ENCODE results near the gene ZNF420. TPM values are rescaled to one million over a fixed set of nuclear protein-coding genes. Genes with fewer than 3 reads are reported as not detected.

The ZNF420 gene
- total and polyA plus RNA-seq, 11 donors, result 1.7 to 9.3 (median 7.4) TPM

DNA sequence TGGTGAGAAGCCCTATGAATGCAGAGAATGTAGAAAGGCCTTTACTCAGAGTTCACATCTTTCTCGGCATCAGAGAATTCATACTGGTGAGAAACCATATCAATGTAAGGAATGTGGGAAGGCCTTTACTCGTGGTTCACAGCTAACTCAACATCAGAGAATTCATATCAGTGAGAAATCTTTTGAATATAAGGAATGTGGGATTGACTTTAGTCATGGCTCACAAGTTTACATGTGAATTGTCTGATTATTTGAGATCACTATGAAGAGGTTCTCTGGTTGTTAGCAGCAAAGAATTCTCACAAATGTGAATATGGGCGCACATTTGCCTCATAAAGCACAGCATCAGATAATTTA, 50.6 kb downstream of the ZNF420 start:
- 85 to 99% (median 96%) methylated on average over 3 of the region's 3 CpGs for WGBS, 4 donors
- no peak overlapping the region for H3K27ac ChIP-seq
- no peak overlapping the region for H3K4me3 ChIP-seq
- ATAC-seq (no peak), DNase-seq (no peak)
- H3K4me1 ChIP-seq, result no peaks in the 10 kb centered on the region
- H3K9me3 ChIP-seq, result peaks cover 12 to 100% (median 100%) of the 10 kb centered on the region in 12 donors
- no peak for TF ChIP-seq POLR2A (IDR thresholded peaks at IDR 0.05)
- TF ChIP-seq, protein P1, sequence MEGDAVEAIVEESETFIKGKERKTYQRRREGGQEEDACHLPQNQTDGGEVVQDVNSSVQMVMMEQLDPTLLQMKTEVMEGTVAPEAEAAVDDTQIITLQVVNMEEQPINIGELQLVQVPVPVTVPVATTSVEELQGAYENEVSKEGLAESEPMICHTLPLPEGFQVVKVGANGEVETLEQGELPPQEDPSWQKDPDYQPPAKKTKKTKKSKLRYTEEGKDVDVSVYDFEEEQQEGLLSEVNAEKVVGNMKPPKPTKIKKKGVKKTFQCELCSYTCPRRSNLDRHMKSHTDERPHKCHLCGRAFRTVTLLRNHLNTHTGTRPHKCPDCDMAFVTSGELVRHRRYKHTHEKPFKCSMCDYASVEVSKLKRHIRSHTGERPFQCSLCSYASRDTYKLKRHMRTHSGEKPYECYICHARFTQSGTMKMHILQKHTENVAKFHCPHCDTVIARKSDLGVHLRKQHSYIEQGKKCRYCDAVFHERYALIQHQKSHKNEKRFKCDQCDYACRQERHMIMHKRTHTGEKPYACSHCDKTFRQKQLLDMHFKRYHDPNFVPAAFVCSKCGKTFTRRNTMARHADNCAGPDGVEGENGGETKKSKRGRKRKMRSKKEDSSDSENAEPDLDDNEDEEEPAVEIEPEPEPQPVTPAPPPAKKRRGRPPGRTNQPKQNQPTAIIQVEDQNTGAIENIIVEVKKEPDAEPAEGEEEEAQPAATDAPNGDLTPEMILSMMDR (IDR thresholded peaks at IDR 0.05), result no peak
- H3K27me3 ChIP-seq, result no peaks in the 10 kb centered on the region
- peaks cover 15 to 84% (median 21%) of the 10 kb centered on the region in 9 donors for H3K36me3 ChIP-seq
- intact Hi-C loops (cut with DNase I), result no loop called here

DNA sequence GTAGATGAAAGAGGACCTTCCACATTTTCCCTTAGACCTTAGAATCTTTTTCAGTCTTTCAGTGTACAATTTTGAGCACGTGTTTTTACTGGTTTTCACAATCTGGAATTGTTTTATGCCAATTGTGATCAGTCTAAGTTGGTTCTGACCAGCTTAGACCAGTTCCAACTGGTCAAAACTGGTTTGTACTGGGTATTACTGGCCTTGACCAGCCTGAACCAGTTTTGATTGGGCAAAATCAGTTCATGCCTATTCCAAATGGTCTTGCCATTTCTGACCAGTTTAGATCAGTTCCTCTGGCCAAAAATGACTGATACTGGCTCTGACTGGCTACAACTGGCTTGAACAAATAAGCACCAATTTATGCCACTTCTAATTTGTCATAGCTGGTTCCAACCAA, 57.9 kb downstream of the ZNF420 start:
- TF ChIP-seq, protein P1 (IDR thresholded peaks at IDR 0.05), result no peak
- no peak for TF ChIP-seq POLR2A (IDR thresholded peaks at IDR 0.05)
- H3K36me3 ChIP-seq, result peaks cover 0 to 12% (median 0%) of the 10 kb centered on the region in 9 donors
- ATAC-seq (no peak), DNase-seq (no peak)
- no peaks in the 10 kb centered on the region for H3K27me3 ChIP-seq
- H3K4me3 ChIP-seq, result no peak overlapping the region
- no peak overlapping the region for H3K27ac ChIP-seq
- 13 to 23% (median 18%) methylated on average over 1 of the region's 1 CpG for WGBS, 4 donors
- H3K4me1 ChIP-seq, result no peaks in the 10 kb centered on the region
- H3K9me3 ChIP-seq, result peaks cover 7 to 100% (median 97%) of the 10 kb centered on the region in 12 donors
- intact Hi-C loops (cut with DNase I), result loop anchor here in 2 of 10 donors (10.0 kb wide), 3 partner anchors 241 to 669 kb away; no protein-coding TSS in a partner anchor

DNA sequence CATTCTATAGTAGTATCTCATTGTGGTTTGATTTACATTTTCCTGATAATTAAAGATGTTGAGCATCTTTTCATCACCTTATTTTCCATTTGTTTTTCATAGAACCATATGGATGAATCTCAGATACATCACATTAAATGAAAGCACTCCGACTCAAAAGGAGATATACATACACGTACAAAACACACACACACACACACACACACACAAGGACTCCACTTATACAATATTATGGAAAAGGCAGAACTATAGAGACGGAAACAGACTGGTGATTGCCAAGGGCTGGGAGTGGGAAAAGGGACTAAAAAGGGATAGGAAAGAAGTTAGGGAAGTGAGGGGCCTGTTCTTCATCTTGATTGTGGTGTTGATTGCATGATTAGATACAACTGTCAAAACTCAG, 70.0 kb downstream of the ZNF420 start:
- no peak for ATAC-seq
- H3K27ac ChIP-seq, result no peak overlapping the region
- no peak for DNase-seq
- TF ChIP-seq, protein P1 (IDR thresholded peaks at IDR 0.05), result no peak
- TF ChIP-seq POLR2A (IDR thresholded peaks at IDR 0.05), result no peak
- intact Hi-C loops (cut with DNase I), result no loop called here
- H3K4me3 ChIP-seq, result no peak overlapping the region
- H3K9me3 ChIP-seq, result peaks cover 0 to 100% (median 85%) of the 10 kb centered on the region in 12 donors
- H3K27me3 ChIP-seq, result no peaks in the 10 kb centered on the region
- peaks cover 5 to 79% (median 13%) of the 10 kb centered on the region in 9 donors for H3K36me3 ChIP-seq
- no peaks in the 10 kb centered on the region for H3K4me1 ChIP-seq
- WGBS, 4 donors, result 95 to 99% (median 96%) methylated on average over 3 of the region's 3 CpGs

DNA sequence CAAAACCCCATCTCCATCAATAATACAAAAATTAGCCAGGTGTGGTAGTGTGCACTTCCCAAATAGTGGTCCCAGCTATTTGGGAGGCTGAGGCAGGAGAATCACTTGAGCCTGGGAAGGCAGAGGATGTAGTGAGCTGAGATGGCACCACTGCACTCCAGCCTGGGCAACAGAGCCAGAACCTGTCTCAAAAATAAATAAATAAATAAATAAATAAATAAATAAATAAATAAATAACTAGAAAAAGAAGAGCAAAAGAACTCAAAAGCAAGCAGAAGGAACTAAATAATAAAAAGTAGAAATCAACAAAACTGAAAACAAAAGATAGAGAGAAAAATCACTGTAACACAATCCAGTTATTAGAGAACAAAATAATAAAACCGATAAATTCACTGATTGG, 81.9 kb downstream of the ZNF420 start:
- Histone ChIP-seq H3K36me3 (peaks cover 6 to 100% (median 62%) of the 10 kb centered on the region in 9 donors), H3K4me3 (no peak overlapping the region), H3K27ac (no peak overlapping the region), H3K27me3 (no peaks in the 10 kb centered on the region), H3K9me3 (peaks cover 3 to 100% (median 75%) of the 10 kb centered on the region in 12 donors), H3K4me1 (no peaks in the 10 kb centered on the region)
- WGBS, 4 donors, result 94 to 100% (median 97%) methylated on average over 1 of the region's 1 CpG
- DNase-seq (no peak), ATAC-seq (no peak)
- no peak for TF ChIP-seq POLR2A (IDR thresholded peaks at IDR 0.05)
- TF ChIP-seq, protein P1 (IDR thresholded peaks at IDR 0.05), result no peak
- intact Hi-C loops (cut with DNase I), result no loop called here

Data from heart left ventricle (tissue), 16 donors.